ENCODE data around the gene MRNIP. TPM values are rescaled to one million over a fixed set of nuclear protein-coding genes. Genes with fewer than 3 reads are reported as not detected.
A peak's percentile ranks its signal among the peaks of the same experiment; 100 is the strongest.

Gene MRNIP
- total RNA-seq, 1 experiment from 2014 or later, result 31.1 TPM

- Histone ChIP-seq H2BK120ac (ENCODE audit: low read depth, low read length, poor library complexity, severe bottlenecking) (no peak overlapping the region), H3K79me2 (ENCODE audit: insufficient read depth, low read length) (no peaks in the 10 kb centered on the region), H3K4ac (ENCODE audit: low read depth, low read length) (no peak overlapping the region), H3K27ac (ENCODE audit: insufficient read length, low read depth, low read length) (no peak overlapping the region), H2BK5ac (ENCODE audit: insufficient read length, low read length) (no peak overlapping the region), H3K79me1 (ENCODE audit: insufficient read depth, low read depth, low read length, poor library complexity, severe bottlenecking) (no peaks in the 10 kb centered on the region), H3K9me3 (ENCODE audit: control insufficient read depth, low read depth, low read length) (no peaks in the 10 kb centered on the region), H3K4me2 (ENCODE audit: insufficient read depth, insufficient read length, low read length) (no peak overlapping the region), H3K23me2 (ENCODE audit: insufficient read length, low read depth, low read length, poor library complexity, severe bottlenecking) (no peaks in the 10 kb centered on the region), H2AFZ (ENCODE audit: low read length) (no peak overlapping the region), H2BK15ac (ENCODE audit: low read depth, low read length) (no peak overlapping the region), H3K23ac (ENCODE audit: insufficient read length, low read depth, low read length) (no peak overlapping the region), H3K27me3 (ENCODE audit: insufficient read depth, low read length) (no peaks in the 10 kb centered on the region), H4K20me1 (ENCODE audit: control insufficient read depth, insufficient read depth, insufficient read length) (no peaks in the 10 kb centered on the region), H3K14ac (ENCODE audit: insufficient read depth, low read length) (no peak overlapping the region), H2BK20ac (ENCODE audit: low read depth, low read length, poor library complexity, severe bottlenecking) (no peak overlapping the region), H4K8ac (replicated peaks; ENCODE audit: insufficient read length, low read depth, low read length) (no peak overlapping the region), H2BK12ac (ENCODE audit: insufficient read length, low read depth, low read length) (no peak overlapping the region), H3K18ac (ENCODE audit: insufficient read length, low read depth, low read length) (no peak overlapping the region), H3K56ac (ENCODE audit: insufficient read length, low read depth, low read length) (no peak overlapping the region), H3T11ph (ENCODE audit: low read length) (no peak overlapping the region), H2AK5ac (ENCODE audit: insufficient read length, low read length) (no peak overlapping the region), H3K4me1 (ENCODE audit: insufficient read depth, low read length) (peaks cover 9% of the 10 kb centered on the region; the same call in 1 of the 2 replicates), H4K5ac (ENCODE audit: insufficient read length, low read depth, low read length) (no peak overlapping the region), H4K91ac (ENCODE audit: insufficient read length, low read depth, low read length) (no peak overlapping the region), H3K9ac (ENCODE audit: extremely low read depth, insufficient read length, low read length) (no peak overlapping the region)
- no peaks in the 10 kb centered on the region for H3K27me3 Mint-ChIP-seq (ENCODE audit: low read depth)
- H3K27ac Mint-ChIP-seq, result peak overlapping the region in 2 of 3 experiments; percentile 66 to 67; a peak in 4 of 7 replicates
- H3K36me3 Mint-ChIP-seq (ENCODE audit: insufficient read depth in 1 of 3, low read depth in 3 of 3), result peaks cover 76 to 96% (median 92%) of the 10 kb centered on the region in 3 experiments
- no peak for TF ChIP-seq CTCF (conservative IDR thresholded peaks at IDR 0.05)
- WGBS (ENCODE audit: extremely low coverage, insufficient read length, low lambda C conversion rate), result no CpG with 5 or more reads among the region's 20 CpGs
- no peak overlapping the region for H3K4me3 Mint-ChIP-seq
- H3K9me3 Mint-ChIP-seq, result peaks cover 5 to 14% of the 10 kb centered on the region in 2 experiments; a peak in 4 of 5 replicates
- peaks cover 24 to 25% of the 10 kb centered on the region in 2 experiments for H3K4me1 Mint-ChIP-seq
- no peak for DNase-seq
Observed at GRCh38 chr5:179832039-179832745, 26.4 kb downstream of the MRNIP start.

Measured in H9 (cell line).